HG02981 (cell line): ENCODE results near the gene PJA2.
A peak's percentile ranks its signal among the peaks of the same experiment; 100 is the strongest.
"Not testable (repeated sequence)": the region's sequence is repeated elsewhere in the genome, so short reads cannot be mapped to it uniquely, and the experiment has no call there.

Source experiments
- ATAC-seq: cut with Tn5 transposase; IDR thresholded peaks from one replicate; pipeline ENCODE4 v1.9.1; 2021; ENCODE audit warnings: mild to moderate bottlenecking, moderate library complexity; ENCODE audit not compliant: unreplicated experiment

The PJA2 gene

GRCh38 chr5:109409844-109410388, at the start of gene PJA2:
Gene PJA2, minus strand, starts transcription at chr5:109409974. Its CDS starts 26,541 bp downstream, at chr5:109383433.
- peak; percentile 78 for ATAC-seq

GRCh38 chr5:109455598-109456096, 45.9 kb upstream of the PJA2 start:
- peak; percentile 100 for ATAC-seq

GRCh38 chr5:109454731-109455505, 45.1 kb upstream of the PJA2 start:
- no peak for ATAC-seq

GRCh38 chr5:109453251-109453650, 43.5 kb upstream of the PJA2 start:
- no peak for ATAC-seq

- no peak for ATAC-seq
These were observed 42.9 kb upstream of the PJA2 start for GRCh38 chr5:109452661-109453060.

- no peak for ATAC-seq
These were observed 41.4 kb upstream of the PJA2 start for GRCh38 chr5:109451146-109451545.

GRCh38 chr5:109450129-109450877, 40.5 kb upstream of the PJA2 start:
- peak; percentile 53 for ATAC-seq

- ATAC-seq, result no peak
These were observed 39.1 kb upstream of the PJA2 start for GRCh38 chr5:109448838-109449237.

- no peak for ATAC-seq
These were observed 29.8 kb upstream of the PJA2 start for GRCh38 chr5:109439590-109439989.

GRCh38 chr5:109426075-109426474, 16.3 kb upstream of the PJA2 start:
- no peak for ATAC-seq

- not testable (repeated sequence) for ATAC-seq
These were observed 15.7 kb upstream of the PJA2 start for GRCh38 chr5:109425521-109425920.

- no peak for ATAC-seq
These were observed 12.2 kb upstream of the PJA2 start for GRCh38 chr5:109421956-109422355.

- no peak for ATAC-seq
These were observed 9.1 kb upstream of the PJA2 start for GRCh38 chr5:109418712-109419352.

GRCh38 chr5:109416882-109417281, 7.1 kb upstream of the PJA2 start:
- ATAC-seq, result no peak

- ATAC-seq, result not testable (repeated sequence)
These were observed 4.2 kb upstream of the PJA2 start for GRCh38 chr5:109413921-109414461.

- no peak for ATAC-seq
These were observed 3.7 kb upstream of the PJA2 start for GRCh38 chr5:109413458-109413857.

- ATAC-seq, result no peak
These were observed 3.2 kb upstream of the PJA2 start for GRCh38 chr5:109412981-109413402.

GRCh38 chr5:109411627-109412026, 1.9 kb upstream of the PJA2 start:
- no peak for ATAC-seq

GRCh38 chr5:109411149-109411514, 1.4 kb upstream of the PJA2 start:
- ATAC-seq, result no peak

- ATAC-seq, result peak; percentile 9
These were observed 795 bp upstream of the PJA2 start for GRCh38 chr5:109410389-109411148.
